Vagina (tissue), 2 donors: Measurements from ENCODE around the gene PTPN4.

Experiments
- POLR2A ChIP-seq, 2 donors: fragments of 450-650 bp; IDR thresholded peaks; one replicate each; pipeline ENCODE4 v1.6.1; 2017; ENCODE audit warnings: antibody characterized with exemption in 2 of 2, mild to moderate bottlenecking in 2 of 2, moderate library complexity in 2 of 2
- POLR2AphosphoS5 ChIP-seq, 2 donors: sonication (generic); formaldehyde crosslinking; IDR thresholded peaks; one replicate each; pipeline ENCODE4 v1.9.0; 2017; ENCODE audit warnings: antibody characterized with exemption in 2 of 2, mild to moderate bottlenecking in 2 of 2, low read depth in 1 of 2; ENCODE audit not compliant: insufficient read depth in 1 of 2
- TF ChIP-seq, protein P1 (sequence below), 3 experiments: fragments of 450-650 bp in 2 of 3; fragments of 200-600 bp in 1 of 3; sonication (generic) in 1 of 3; IDR thresholded peaks; one replicate each; pipeline ENCODE4 v1.5.1; 2017 to 2019; ENCODE audit warnings: antibody characterized with exemption in 3 of 3, mild to moderate bottlenecking in 2 of 3, moderate library complexity in 2 of 3

DNA sequence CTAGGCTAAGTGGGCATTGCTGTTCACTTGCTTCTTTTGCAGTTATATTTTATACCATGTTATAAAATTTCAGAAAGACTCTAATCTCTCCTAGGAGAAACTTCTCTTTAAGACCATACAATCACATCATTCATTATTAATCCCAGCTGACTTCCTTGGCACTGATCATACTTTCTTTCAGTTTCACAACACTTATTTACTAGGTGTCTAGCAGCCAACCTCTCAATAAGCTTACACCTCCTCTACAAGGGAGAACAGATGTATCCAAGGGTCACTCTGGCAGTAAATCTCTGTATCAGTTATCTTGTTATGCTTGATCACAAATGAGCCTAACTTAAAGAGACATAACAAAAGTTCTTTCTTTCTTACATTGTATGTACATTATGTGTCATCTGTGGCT lies 183.3 kb downstream of the PTPN4 start:
- TF ChIP-seq, protein P1, sequence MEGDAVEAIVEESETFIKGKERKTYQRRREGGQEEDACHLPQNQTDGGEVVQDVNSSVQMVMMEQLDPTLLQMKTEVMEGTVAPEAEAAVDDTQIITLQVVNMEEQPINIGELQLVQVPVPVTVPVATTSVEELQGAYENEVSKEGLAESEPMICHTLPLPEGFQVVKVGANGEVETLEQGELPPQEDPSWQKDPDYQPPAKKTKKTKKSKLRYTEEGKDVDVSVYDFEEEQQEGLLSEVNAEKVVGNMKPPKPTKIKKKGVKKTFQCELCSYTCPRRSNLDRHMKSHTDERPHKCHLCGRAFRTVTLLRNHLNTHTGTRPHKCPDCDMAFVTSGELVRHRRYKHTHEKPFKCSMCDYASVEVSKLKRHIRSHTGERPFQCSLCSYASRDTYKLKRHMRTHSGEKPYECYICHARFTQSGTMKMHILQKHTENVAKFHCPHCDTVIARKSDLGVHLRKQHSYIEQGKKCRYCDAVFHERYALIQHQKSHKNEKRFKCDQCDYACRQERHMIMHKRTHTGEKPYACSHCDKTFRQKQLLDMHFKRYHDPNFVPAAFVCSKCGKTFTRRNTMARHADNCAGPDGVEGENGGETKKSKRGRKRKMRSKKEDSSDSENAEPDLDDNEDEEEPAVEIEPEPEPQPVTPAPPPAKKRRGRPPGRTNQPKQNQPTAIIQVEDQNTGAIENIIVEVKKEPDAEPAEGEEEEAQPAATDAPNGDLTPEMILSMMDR (IDR thresholded peaks at IDR 0.05), result no peak
- TF ChIP-seq POLR2AphosphoS5 (IDR thresholded peaks at IDR 0.05; ENCODE audit: insufficient read depth in 1 of 2, low read depth in 1 of 2) (no peak), POLR2A (IDR thresholded peaks at IDR 0.05) (no peak)
